HG03342 (cell line): Measurements from ENCODE around the gene PRAMEF6.
"Not testable (repeated sequence)": the region's sequence is repeated elsewhere in the genome, so short reads cannot be mapped to it uniquely, and the experiment has no call there.

Source experiments
- ATAC-seq: cut with Tn5 transposase; IDR thresholded peaks from one replicate; pipeline ENCODE4 v1.9.1; 2021; ENCODE audit warnings: mild to moderate bottlenecking, moderate library complexity; ENCODE audit not compliant: unreplicated experiment

PRAMEF6 gene

DNA sequence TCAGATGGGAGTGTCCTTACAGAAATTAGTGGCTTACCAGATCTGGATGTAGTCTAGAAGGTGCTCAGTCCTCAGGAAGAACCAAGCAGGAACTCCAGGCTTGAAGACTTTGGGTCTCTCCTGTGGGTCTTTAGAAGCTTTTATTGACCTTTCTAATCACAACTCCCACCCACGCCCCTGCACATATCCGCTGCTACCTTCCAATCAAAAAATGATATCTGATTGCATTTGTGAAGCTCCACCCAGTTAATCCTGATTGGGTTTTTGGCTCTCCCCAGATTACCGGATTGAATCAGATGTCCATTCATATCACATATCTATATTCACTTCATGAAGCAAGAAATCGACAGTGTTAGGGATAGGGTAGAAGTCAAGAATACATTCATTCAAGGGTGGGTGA, at the start of gene PRAMEF6:
TSS of gene PRAMEF6 (minus strand) at position 101 of the 400 bp plus-strand sequence. CDS start 5,062 bp downstream, outside the sequence.
- not testable (repeated sequence) for ATAC-seq

DNA sequence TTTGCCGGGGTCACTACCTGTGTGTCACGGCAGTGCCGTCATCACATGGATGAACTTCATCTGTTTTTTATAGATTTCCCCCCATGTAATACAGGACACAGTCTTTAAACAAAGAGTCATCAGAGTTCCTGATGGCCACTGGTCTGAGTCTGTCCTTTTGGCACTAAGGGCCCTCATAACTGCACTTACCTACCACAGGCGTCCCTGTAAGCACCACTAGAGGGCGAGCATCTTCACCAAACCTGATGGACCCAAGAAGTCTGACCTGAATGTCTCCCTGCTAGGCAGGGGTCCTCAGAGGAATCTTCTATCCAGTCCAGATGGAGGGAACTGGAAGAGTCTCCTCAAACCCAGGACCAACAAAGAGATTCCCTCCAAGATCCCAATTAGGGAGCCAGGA, 23.0 kb downstream of the PRAMEF6 start:
- not testable (repeated sequence) for ATAC-seq

DNA sequence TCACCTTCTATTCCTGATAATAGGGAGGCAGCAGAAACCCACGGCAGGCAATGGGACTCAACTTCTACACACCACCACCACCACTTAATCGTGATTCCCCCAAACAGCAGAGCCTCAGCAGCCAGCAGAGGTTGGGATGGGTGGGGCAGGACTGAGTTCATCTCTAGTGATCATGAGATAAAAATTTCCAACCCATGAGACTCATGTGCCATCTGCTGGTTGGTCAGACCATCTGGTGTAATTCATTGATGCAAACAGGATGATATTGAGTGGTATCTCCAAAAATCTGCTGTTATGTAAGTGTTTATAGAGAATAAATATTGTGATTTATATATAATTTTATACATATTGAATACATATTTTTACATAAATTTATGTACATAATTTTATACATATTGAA, 25.6 kb downstream of the PRAMEF6 start:
- ATAC-seq = not testable (repeated sequence)

DNA sequence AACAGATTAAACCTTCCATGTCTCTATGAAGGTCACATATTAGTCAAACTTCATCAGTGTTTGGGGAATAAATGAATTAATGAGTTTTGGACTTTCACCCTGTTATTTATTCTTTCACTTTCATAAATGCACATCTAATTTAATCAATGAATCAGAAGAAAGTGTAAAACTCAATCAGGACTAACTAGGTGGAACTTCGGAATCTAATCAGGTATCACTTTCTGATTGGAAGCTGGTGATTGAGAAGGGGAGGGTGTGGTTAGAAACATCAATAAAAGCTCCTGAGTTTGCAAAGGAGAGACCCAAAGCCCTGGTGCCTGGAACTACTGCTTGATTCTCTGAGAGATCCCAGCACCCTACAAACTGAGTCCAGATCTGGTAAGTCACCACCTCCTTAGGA, 31.1 kb downstream of the PRAMEF6 start, which contains the start of gene PRAMEF7:
TSS of gene PRAMEF7 (plus strand) at position 301 of the 400 bp plus-strand sequence. CDS start 1,083 bp downstream, outside the sequence.
- not testable (repeated sequence) for ATAC-seq

DNA sequence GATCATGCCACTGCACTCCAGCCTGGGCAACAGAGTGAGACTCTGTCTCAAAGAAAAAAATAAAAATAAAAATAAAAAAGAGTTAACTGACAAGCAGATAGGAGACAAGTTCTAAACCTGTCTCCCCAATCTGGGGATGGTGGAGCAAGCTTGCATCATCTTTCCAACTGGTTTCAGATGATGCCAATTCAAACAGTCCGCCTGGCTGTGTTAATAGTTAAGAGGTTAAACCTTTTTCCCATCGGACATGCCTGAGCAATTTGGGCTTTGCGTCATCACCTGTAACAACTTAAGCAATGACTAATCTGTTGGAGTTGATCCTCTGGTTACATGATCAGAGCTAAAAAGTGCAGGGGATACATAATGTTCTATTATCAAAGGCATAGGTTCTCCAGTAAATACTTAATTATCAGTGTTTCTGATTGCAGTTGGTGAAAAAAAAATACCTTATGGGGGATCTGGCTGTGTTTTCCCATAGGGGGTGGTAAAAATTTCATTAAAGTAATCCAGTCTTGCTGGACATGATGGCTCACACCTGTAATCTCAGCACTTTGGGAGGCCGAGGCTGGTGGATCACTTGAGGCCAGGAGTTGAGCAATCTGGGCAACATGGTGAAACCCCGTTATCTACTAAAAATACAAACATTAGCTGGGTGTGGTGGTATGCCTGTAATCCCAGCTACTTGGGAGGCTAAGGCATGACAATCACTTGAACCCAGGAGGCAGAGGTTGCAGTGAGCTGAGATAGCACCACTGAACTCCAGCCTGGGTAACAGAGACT, 43.4 kb downstream of the PRAMEF6 start:
- not testable (repeated sequence) for ATAC-seq

DNA sequence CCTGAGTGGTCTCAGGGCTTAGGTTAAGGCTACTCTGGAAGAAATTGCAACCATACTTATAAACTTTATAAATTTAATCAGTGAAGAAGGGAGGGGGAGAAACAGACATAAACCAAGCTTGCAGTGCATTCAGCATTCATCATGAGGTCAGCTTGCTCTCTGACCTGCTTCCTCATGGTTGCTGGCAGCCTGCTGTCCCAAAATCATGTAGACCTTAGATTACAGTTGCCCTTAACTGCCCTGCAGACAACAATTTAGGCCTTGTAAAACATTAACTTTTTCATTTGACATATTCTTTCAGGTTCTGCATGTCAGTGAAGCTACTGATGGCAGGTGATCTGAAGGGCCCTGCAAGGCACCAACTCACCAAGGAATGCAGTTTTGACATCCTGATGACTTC, 48.2 kb downstream of the PRAMEF6 start:
- not testable (repeated sequence) for ATAC-seq

DNA sequence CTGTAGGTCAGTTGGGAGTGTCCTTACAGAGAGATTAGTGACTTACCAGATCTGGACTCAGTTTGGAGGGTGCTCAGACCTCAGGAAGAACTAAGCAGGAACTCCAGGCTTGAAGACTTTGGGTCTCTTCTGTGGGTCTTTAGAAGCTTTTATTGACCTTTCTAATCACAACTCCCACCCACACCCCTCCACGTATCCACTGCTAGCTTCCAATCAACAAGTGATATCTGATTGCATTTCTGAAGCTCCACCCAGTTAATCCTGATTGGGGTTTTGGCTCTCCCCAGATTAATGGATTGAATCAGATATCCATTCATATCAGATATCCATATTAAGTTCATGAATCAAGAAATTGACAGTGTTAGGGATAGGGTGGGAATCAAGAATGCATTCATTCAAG, 49.2 kb downstream of the PRAMEF6 start, which contains the start of gene PRAMEF10:
TSS of gene PRAMEF10 (minus strand) at position 101 of the 400 bp plus-strand sequence. CDS start 2,423 bp downstream, outside the sequence.
- not testable (repeated sequence) for ATAC-seq
